ENCODE measurements around the gene SETBP1. TPM values are rescaled to one million over a fixed set of nuclear protein-coding genes. Genes with fewer than 3 reads are reported as not detected.

The SETBP1 gene
- total and polyA plus RNA-seq, 2 of the 8 experiments (the other 6 are each of a cell fraction or from before 2014, with no cell fraction given) = 2.0 to 6.5 TPM

- TF ChIP-seq CHD7 (IDR thresholded peaks at IDR 0.05; ENCODE audit: insufficient replicate concordance, low read length) (no peak), POU5F1 (IDR thresholded peaks at IDR 0.05; ENCODE audit: low read depth, low read length) (no peak), JUN (IDR thresholded peaks at IDR 0.05; ENCODE audit: low read depth, low read length) (no peak), NRF1 (IDR thresholded peaks at IDR 0.05; ENCODE audit: low read depth, low read length) (no peak), FOSL1 (IDR thresholded peaks at IDR 0.05; ENCODE audit: insufficient read depth, low read depth, low read length) (no peak), POLR2AphosphoS5 (IDR thresholded peaks at IDR 0.05; ENCODE audit: low read depth, low read length) (no peak), USF2 (IDR thresholded peaks at IDR 0.05; ENCODE audit: low read length) (no peak), ATF3 (IDR thresholded peaks at IDR 0.05; ENCODE audit: insufficient read depth, low read depth, low read length) (no peak)
These were observed 10.6 kb downstream of the SETBP1 start (continued) for GRCh38 chr18:44691148-44691925.

Data from H1 (cell line).